NCI-H2029 treated with DMSO at 0.1 percent for 48 hours (cell line): ENCODE data around the gene AOAH.
"Not testable (repeated sequence)": the region's sequence is repeated elsewhere in the genome, so short reads cannot be mapped to it uniquely, and the experiment has no call there.

Experiments
- DNase-seq: peaks from one replicate; lab custom pipeline; 2025; lab: John Stamatoyannopoulos, UW

AOAH gene

DNA sequence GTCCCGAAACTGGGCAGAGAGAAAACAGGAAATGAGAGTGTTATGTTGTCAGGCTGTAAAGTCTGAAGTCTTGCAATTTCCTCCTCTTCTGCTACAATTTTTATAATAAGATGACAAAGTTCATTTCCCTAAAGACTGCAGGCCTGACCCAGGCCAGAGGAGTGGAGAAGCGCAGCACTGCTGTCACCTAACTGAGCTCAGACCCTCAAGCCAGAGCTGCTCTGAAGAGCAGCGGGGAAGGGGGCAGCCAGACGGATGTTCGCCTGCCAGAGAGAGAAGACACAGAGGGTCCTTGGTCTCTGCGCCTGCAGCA is 12.6 kb upstream of the AOAH start:
- no peak for DNase-seq

- no peak for DNase-seq
Observed at GRCh38 chr7:36736090-36736898, 12.0 kb upstream of the AOAH start.

DNA sequence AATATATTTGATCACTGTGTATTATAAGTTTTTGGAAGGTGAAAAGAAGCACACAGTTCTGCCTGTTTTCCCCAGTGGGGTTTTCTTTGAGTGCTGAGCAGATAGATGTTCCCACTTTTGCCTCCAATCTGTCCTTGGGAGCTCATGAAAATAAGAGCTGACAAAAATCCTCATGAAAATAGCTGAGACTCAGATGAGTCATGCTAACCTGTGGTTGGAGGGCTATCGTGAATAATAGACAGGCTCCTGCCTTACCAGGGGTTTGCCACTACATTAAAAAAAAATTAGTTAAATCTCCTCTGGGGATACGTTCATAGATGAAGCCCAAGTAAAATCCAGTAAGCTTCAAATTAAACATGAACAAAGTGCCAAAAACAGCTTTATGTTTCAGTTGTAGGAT is 10.9 kb upstream of the AOAH start:
- no peak for DNase-seq

DNA sequence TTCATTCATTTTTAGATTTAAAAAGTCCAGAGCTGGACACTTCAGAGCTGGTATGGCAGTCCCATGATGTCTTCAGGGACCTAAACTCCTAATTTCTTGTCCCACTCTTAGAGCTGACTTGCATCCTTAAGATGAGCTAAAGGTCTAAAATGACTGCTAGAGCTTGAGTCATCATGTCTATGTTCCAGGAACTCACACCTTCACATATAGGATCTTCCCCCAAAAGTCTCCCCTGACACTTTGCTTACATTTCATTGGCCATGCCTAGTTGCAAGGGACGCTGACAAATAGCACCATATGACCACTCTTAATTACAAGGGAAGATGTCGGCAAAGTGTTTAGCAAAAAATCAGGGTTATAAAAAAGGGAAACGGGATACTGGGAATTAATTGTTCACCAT is 10.4 kb upstream of the AOAH start:
- no peak for DNase-seq

- no peak for DNase-seq
Observed at GRCh38 chr7:36733411-36733810, 9.1 kb upstream of the AOAH start.

DNA sequence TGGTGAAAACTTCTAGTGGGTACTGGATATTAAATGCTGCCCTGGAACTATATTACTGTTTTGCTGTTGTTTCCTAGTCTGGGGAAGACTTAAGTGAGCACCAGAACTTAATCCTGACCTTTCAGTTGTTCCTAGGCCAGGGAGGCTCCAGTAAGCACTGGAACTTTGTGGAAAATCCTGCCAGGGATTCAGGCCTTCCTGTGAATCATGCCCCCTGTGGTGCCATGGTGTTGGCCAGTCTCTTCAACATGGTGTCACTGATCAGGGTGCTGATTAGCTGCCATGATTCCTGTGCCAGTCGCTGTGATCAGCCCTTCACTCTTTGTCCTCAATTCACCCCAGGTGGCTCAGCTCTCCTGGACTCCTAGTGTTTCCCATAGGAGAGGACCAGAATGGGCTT is 8.5 kb upstream of the AOAH start:
- DNase-seq, result no peak

DNA sequence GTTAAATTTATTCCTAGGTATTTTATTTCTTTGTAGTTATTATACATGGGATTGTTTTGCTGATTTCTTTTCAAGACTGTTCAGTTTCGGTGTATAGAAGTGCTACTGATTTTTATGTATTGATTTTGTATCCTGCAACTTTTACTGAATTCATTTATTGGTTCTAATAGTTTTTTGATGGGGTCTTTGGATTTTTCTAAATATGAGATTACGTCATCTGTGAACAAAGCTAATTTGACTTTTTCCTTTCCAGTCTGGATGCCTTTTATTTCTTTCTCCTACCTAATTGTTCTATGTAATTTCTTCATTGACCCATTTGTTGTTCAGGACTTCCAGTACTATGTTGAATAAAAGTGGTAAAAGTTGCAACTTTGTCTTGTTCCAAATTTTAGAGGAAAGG is 5.8 kb upstream of the AOAH start:
- DNase-seq, result no peak

DNA sequence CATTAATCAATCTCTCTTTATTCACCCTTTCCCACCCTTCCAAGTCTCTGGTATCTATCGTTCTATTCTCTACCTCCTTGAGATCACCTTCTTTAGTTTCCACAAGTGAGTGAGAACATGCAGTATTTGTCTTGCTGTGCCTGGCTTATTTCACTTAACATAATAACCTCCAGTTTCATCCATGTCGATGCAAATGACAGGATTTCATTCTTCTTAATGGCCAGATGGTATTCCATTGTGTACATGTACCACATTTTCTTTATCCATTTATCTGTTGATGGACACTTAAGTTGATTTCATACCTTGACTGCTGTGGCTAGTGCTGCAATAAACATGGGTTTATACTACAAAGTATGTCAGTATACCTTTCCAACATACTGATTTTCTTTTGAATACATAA is 3.8 kb upstream of the AOAH start:
- no peak for DNase-seq

GRCh38 chr7:36726806-36727503 is 2.7 kb upstream of the AOAH start:
- DNase-seq, result no peak

DNA sequence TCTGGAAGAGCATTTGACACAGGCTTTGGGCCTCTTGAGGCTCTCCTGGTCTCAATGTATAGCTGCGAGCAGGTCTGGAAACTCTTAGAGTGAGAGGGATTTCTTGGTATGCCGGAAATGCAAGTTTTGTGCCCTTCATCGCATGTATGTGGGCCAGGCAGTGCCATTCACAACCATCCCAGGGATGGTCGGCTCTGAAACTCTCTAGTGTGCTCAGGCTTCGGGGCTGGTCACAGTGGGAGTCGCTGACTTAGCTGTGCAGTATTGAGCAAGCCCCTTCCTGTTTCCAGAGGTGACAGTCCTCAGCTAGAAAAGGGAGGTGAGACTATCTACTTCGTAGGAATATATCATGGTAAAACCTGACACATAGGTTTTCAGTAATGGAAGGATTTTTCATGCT is 2.0 kb upstream of the AOAH start:
- DNase-seq, result no peak

GRCh38 chr7:36724996-36725395 is 702 bp upstream of the AOAH start:
- no peak for DNase-seq

DNA sequence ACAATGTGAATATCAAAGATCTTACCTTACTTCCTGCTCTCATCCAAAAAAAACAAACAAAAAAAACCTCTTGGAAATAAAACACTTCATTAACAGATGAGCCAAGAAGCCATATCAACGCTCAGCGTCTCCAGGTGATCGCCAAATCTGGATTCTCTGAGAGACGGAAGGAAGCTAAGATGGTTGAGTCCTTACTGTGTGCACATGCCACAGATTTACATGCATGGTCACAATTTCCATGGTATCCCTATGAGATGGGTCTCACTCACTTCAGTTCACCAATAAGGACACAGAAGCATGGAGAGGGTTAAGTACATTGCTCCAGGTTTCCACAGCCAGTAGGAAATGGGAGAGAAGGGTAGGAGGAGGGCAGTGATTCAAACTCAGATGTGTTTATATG is 1.0 kb downstream of the AOAH start:
- no peak for DNase-seq

- no peak for DNase-seq
Observed at GRCh38 chr7:36719083-36719632, 5.1 kb downstream of the AOAH start.

- no peak for DNase-seq
Observed at GRCh38 chr7:36717586-36717985, 6.7 kb downstream of the AOAH start.

GRCh38 chr7:36716802-36717201 is 7.5 kb downstream of the AOAH start:
- DNase-seq, result not testable (repeated sequence)

DNA sequence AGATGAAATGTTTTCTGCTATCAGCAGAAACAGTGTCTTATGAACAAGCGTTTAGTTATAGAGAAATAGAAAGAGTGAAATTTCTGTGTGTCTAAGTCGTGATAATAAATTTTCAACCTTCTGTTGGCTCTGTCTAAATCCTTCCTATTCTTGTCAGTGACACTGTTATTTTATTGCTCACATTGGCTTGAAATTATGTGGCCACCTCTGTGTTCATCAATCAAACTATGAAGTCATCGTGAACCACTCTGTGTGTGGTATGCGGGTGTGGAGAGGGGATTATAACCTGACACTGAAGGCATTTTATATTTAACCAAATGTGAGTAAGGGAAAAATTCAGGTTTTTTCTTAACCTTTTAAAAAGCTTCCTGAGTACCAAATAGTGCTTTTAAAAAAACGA is 12.3 kb downstream of the AOAH start:
- no peak for DNase-seq

DNA sequence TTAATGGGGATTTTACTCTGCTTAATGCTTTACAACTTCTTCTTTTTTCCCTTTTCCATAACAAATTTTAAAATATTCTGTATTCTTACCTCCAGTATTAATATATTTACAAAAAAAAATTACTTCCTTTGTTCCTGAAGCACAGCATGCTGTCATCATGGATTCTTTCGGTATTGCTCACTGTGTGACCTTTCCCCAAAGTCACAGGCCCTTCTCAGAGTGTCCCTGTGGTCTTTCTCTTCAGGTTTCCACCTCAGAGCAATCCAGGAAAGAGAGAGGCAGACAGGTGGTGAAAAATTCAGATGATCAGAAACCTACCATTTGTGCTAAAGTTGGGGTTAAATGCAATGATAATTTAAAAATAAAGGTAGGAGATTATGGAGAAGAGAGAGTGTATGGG is 13.0 kb downstream of the AOAH start:
- DNase-seq, result no peak

DNA sequence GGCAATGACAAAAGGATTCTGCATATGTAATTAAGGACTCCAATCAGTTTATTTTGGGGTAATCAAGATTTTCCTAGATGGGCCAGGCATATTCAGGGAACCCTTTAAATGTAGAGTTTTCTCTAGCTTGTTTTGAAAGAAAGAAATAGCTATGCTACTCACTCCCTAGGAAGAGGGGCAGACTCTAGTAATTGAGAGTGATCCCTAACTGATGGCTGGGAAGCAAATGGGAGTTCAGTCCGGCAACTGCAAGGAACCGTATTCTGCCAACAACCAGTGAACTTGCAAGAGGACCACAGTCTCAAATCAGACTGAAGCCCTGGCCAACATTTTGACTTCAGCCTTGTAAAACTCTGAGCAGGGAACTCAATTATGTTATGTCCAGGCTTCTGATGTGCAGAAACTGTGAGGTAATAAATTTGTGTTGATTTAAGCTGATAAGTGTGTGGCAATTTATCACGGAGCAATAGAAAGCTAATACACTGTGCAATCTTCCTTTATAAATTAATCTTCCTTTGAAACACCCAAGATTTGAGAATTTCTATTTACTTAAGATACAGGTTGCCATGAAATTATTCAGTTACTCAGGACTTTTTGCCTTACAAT is 14.0 kb downstream of the AOAH start:
- no peak for DNase-seq

DNA sequence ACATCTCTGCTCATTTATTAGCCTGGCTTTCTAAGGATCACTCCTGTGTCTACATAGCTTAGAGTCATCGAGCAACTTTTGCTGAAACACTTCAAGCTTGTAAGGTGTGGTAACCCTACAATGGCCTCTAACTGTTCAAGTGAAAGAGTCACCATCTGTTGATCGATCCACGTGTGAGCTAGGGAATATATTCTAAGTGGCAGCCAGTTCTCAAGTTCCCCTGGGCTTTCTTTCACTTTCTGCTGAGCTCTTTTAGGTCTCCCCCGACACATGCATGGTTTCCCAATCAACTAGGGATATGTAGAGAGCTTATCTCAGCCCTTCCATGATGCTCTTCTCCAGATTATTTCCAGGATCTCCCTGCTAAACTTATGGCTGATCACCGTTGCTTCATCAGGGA is 15.5 kb downstream of the AOAH start:
- DNase-seq, result no peak

DNA sequence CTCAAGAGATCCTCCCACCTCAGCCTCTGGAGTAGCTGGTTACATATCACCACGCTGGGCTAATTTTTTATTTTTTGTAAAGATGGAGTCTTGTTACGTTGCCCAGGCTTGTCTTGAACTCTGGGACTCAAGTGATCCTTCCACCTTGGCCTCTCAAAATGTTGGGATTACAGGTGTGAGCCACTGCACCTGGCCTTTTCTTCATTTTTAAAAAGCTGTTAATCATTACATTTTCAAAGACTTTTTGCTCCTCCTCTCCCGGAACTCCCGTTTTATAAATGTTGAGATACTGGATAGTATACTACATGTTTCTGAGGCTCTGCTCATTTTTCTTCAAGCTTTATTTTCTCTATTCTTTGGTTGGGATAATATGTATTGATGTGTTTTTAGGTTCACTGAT is 16.4 kb downstream of the AOAH start:
- no peak for DNase-seq

DNA sequence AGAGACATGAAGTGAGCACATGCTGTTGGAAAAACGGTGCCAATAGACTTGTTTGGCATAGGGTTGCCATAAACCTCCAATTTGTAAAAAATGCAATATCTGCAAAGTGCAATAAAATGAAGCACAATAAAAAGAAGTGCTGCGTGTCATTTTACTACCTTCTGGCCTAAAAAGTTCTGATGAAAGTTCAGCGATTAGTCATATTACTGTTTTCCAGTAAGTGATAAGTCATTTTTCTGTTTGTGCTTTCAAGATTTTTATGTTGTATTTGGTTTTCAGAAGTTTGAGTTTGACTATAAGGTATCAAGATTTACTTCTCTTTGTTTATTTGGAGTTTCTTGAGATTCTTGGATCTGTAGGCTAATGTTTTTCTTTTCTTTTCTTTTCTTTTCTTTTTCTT is 16.8 kb downstream of the AOAH start:
- no peak for DNase-seq

GRCh38 chr7:36703860-36704259 is 20.4 kb downstream of the AOAH start:
- not testable (repeated sequence) for DNase-seq

DNA sequence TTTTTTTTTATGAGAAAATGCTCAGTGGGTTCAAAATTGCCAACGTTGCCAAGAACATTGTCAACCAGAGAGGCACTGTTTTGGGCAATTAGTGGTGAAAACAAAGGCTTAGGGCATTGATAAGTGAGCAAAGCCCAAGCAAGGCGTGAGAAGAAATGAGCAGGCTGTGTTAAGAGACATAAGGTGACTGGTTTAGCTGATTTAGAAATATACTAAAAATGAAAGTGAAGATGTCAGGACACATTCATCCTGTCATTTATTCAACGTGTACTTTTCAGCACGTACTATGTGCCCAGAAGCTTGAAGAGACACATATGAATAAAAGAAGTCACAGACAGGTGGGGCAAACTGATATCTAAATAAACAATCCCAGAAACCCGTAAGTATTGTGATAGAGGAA is 31.8 kb downstream of the AOAH start:
- no peak for DNase-seq
